ENCODE data around the gene FRAT2.

FRAT2 gene

DNA sequence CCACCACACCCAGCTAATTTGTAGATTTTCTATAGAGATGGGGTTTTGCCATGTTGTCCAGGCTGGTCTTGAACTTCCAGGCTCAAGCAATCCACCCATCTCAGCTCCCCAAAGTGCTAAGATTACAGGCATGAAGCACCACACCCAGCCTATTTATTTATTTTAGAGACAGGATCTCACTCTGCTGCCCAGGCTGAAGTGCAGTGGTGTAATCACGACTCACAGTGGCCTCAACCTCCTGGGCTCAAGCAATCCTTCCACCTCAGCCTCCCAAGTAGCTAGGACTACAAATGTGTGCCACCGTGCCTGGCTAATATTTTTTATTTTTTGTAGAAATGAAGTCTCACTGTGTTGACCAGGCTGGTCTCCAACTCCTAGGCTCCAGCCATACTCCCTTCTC lies 6.9 kb upstream of the FRAT2 start:
- DNase-seq: no peak
- Histone ChIP-seq H3K4me3 (ENCODE audit: low read depth, low read length) (no peak overlapping the region), H3K9me3 (ENCODE audit: severe bottlenecking) (no peaks in the 10 kb centered on the region), H3K27me3 (ENCODE audit: insufficient read depth, low read depth, severe bottlenecking) (no peaks in the 10 kb centered on the region), H3K27ac (no peak overlapping the region), H3K36me3 (no peaks in the 10 kb centered on the region)
- TF ChIP-seq, protein P1, sequence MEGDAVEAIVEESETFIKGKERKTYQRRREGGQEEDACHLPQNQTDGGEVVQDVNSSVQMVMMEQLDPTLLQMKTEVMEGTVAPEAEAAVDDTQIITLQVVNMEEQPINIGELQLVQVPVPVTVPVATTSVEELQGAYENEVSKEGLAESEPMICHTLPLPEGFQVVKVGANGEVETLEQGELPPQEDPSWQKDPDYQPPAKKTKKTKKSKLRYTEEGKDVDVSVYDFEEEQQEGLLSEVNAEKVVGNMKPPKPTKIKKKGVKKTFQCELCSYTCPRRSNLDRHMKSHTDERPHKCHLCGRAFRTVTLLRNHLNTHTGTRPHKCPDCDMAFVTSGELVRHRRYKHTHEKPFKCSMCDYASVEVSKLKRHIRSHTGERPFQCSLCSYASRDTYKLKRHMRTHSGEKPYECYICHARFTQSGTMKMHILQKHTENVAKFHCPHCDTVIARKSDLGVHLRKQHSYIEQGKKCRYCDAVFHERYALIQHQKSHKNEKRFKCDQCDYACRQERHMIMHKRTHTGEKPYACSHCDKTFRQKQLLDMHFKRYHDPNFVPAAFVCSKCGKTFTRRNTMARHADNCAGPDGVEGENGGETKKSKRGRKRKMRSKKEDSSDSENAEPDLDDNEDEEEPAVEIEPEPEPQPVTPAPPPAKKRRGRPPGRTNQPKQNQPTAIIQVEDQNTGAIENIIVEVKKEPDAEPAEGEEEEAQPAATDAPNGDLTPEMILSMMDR (IDR thresholded peaks at IDR 0.05; ENCODE audit: low read depth, low read length): no peak

DNA sequence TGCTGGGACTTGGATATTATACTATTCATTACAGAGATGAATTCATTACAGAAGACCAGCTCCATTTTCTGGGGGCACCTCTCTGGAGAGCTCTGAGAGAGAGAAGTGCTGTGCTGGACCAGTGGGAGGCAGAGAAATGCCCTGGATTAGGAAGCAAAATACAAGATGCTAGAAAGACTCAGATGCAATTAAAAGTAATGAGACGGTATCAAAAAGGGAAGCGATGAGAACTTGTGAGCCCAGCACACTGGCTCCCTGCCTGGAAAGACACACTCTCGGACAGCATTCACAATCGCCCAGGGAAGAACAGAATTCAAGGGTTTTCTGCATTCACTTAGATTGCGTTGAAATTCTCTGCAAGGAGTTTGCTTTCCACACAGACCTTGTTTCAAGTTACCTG lies 3.5 kb upstream of the FRAT2 start:
- no peak overlapping the region for H3K27ac ChIP-seq
- H3K27me3 ChIP-seq (ENCODE audit: insufficient read depth, low read depth, severe bottlenecking): no peaks in the 10 kb centered on the region
- H3K4me3 ChIP-seq (ENCODE audit: low read depth, low read length): no peak overlapping the region

DNA sequence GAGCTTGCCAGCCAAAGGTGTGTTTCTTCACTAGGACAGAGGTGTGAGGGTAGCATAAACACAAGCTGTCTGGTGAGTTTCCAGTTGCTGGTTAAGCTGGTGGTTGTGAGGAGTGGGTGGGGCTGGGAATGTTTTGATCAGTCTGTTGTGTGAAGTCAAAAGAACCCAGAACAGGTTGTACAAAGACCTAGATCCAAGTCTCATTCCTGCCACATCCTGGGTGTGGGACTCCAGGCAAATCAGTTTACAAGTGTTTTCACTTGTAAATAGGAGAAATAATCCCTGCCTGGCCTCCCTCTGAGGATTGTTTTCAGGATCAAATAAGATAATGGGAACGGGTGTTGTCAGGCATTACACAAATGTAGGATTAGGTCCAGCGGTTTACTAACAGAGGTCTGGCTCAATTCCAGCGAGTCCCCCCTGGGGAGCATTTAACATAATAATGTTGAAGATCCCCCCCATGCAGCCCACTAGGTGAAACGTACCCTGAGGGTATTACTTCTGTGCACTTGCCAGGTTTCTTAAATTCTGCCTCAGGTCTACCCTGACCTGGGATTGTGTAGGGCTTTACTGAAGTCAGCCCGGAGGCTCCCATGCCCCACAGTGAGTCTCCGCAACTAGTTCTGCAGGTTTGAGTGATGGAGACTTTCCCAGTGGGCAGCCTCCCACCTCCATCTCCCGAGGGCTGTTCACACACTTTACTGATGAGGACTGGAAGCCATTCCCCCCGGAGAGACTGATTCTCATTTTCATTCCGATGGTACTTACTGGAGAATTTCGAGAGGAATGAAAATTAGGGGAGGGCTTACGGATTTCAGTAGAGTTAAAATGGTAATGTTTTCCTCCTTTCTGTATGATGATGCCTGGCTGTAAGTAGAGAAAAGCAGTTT lies 2.7 kb upstream of the FRAT2 start:
- Histone ChIP-seq H3K27me3 (ENCODE audit: insufficient read depth, low read depth, severe bottlenecking) (no peaks in the 10 kb centered on the region), H3K36me3 (no peaks in the 10 kb centered on the region; the same call in 1 of the 2 replicates), H3K9me3 (ENCODE audit: severe bottlenecking) (no peaks in the 10 kb centered on the region), H3K27ac (no peak overlapping the region), H3K4me3 (ENCODE audit: low read depth, low read length) (peak overlapping the region; percentile 5)
- TF ChIP-seq, protein P1 (IDR thresholded peaks at IDR 0.05; ENCODE audit: low read depth, low read length): no peak
- peak; percentile 31 for DNase-seq

More for the DNA sequence above, 3.5 kb upstream of the FRAT2 start:
- no peak for DNase-seq
- TF ChIP-seq, protein P1 (IDR thresholded peaks at IDR 0.05; ENCODE audit: low read depth, low read length): no peak
- H3K36me3 ChIP-seq: no peaks in the 10 kb centered on the region; the same call in 1 of the 2 replicates
- H3K9me3 ChIP-seq (ENCODE audit: severe bottlenecking): no peaks in the 10 kb centered on the region

DNA sequence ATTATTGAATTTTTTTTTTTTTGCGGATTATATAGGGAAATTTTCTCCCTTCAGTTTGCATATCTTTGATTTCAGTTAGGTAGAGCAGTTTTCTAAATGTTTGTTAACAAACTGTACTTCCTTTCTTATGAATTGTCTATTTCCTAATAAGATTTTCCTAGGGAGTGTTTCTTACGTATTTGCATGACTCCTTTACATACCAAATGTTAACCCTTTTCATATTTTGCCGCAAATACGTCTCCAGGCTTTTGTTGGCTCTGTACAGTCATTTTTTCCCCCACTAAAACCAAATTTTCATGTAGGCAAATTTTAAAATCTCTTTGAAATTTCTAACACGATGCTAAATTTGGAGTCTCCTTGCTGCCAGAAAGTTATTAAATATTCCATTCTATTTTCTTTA lies 1.9 kb upstream of the FRAT2 start:
- Histone ChIP-seq H3K9me3 (ENCODE audit: severe bottlenecking) (no peaks in the 10 kb centered on the region), H3K27me3 (ENCODE audit: insufficient read depth, low read depth, severe bottlenecking) (no peaks in the 10 kb centered on the region), H3K36me3 (peaks cover under 1% of the 10 kb centered on the region; the same call in 1 of the 2 replicates), H3K27ac (no peak overlapping the region), H3K4me3 (ENCODE audit: low read depth, low read length) (no peak overlapping the region)
- TF ChIP-seq, protein P1 (IDR thresholded peaks at IDR 0.05; ENCODE audit: low read depth, low read length): no peak
- no peak for DNase-seq

DNA sequence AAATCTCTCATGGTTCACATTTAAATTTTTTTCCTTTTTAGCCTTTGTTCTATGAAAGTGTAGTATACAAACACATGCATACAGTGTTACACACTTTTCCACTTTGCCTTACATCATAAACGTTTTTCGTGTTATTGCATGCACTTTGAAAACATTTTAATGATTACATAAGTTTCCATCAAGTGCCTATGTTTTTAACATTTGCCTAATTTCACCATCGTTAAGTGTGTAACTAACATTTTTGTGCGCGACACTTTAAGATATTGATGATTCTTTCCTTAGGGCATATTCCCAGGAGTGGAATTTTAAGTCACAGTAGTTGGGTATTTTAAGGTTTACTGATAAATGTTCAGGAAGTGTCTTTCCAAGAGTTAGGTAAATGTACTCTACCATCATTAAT lies 1.5 kb upstream of the FRAT2 start:
- H3K27ac ChIP-seq: no peak overlapping the region
- TF ChIP-seq, protein P1 (IDR thresholded peaks at IDR 0.05; ENCODE audit: low read depth, low read length): no peak
- H3K4me3 ChIP-seq (ENCODE audit: low read depth, low read length): no peak overlapping the region
- no peaks in the 10 kb centered on the region for H3K27me3 ChIP-seq (ENCODE audit: insufficient read depth, low read depth, severe bottlenecking)
- no peaks in the 10 kb centered on the region for H3K9me3 ChIP-seq (ENCODE audit: severe bottlenecking)
- H3K36me3 ChIP-seq: peaks cover 4% of the 10 kb centered on the region; the same call in 1 of the 2 replicates
- DNase-seq: no peak

All from WERI-Rb-1 (cell line).